Brain microvascular endothelial cell (primary cell): ENCODE results near the gene SLC25A46.

ENCODE experiments used
- DNase-seq: peaks from one replicate; pipeline ENCODE4 v3.0.0-alpha.2; 2020
- H3K27ac ChIP-seq: fragments of 250-450 bp; sonication (Bioruptor Pico); 2 replicates; pipeline ENCODE4 v1.5.1; 2020; ENCODE audit warnings: mild to moderate bottlenecking, moderate library complexity
- H3K27me3 ChIP-seq: fragments of 250-450 bp; sonication (Bioruptor Pico); replicated peaks from 2 replicates; pipeline ENCODE4 v1.5.1; 2020; ENCODE audit warnings: mild to moderate bottlenecking
- H3K36me3 ChIP-seq: fragments of 250-450 bp; sonication (Bioruptor Pico); replicated peaks from 2 replicates; pipeline ENCODE4 v1.5.1; 2020; ENCODE audit warnings: mild to moderate bottlenecking
- H3K4me3 ChIP-seq: 2 replicates; pipeline ENCODE4 v1.5.1; 2011; ENCODE audit warnings: low read depth, mild to moderate bottlenecking, control low read depth, low read length, moderate library complexity
- in situ Hi-C: cut with HindIII; loops from 2 replicates; pipeline ENCODE4 v1.10.0; 2017; ENCODE audit warnings: low sequenced_read_pairs, low pct_ligation_motif_present
- TF ChIP-seq, protein P1 (sequence below): IDR thresholded peaks from 2 replicates; pipeline ENCODE4 v1.5.1; 2011; ENCODE audit warnings: low read depth, mild to moderate bottlenecking, moderate library complexity, low read length, control low read depth, inconsistent platforms; ENCODE audit errors: missing control alignments

The SLC25A46 gene

DNA sequence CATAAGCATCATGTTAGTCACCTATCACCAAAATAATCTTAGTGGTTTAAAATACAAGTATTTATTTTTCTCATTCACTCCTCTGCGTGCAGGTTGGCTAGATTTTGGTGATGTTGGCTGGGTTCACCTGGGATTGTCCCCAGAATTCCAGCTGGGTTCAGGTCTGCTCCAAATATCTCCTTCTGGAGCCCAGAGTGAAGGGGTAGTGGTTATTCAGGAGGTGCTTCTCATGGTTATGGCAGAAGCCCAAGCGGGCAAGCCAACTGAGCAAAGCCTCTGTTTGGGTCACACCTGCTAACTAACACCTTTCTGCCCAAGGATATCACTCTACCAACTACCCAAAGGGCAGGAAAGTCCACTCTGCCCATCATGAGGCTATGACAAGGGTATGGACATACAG, 4.7 kb upstream of the SLC25A46 start:
- no peak overlapping the region for H3K27ac ChIP-seq
- TF ChIP-seq, protein P1, sequence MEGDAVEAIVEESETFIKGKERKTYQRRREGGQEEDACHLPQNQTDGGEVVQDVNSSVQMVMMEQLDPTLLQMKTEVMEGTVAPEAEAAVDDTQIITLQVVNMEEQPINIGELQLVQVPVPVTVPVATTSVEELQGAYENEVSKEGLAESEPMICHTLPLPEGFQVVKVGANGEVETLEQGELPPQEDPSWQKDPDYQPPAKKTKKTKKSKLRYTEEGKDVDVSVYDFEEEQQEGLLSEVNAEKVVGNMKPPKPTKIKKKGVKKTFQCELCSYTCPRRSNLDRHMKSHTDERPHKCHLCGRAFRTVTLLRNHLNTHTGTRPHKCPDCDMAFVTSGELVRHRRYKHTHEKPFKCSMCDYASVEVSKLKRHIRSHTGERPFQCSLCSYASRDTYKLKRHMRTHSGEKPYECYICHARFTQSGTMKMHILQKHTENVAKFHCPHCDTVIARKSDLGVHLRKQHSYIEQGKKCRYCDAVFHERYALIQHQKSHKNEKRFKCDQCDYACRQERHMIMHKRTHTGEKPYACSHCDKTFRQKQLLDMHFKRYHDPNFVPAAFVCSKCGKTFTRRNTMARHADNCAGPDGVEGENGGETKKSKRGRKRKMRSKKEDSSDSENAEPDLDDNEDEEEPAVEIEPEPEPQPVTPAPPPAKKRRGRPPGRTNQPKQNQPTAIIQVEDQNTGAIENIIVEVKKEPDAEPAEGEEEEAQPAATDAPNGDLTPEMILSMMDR: no peak
- H3K27me3 ChIP-seq: no peaks in the 10 kb centered on the region
- no peak for DNase-seq
- in situ Hi-C loops: no loop called here
- no peaks in the 10 kb centered on the region for H3K36me3 ChIP-seq
- H3K4me3 ChIP-seq: no peak overlapping the region

DNA sequence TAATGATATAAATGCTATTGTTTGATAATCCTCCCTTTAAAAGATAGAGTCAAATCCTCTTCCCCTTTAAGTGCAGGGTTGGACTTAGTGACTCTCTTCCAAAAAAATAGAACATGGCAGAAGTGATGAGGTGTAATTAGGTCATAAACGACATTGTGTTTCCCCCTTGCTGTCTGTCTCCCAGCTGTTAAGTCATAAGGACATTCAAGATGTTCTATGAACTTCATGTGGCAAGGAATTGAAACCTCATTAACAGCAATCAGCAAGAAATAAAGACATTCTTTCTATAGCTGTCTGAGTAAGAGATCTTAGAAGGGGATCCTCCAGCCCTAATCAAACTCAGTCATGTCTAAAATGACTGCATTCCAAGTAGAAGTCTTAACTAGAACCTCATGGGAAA, 3.3 kb upstream of the SLC25A46 start:
- Histone ChIP-seq H3K27me3 (no peaks in the 10 kb centered on the region), H3K27ac (no peak overlapping the region), H3K4me3 (no peak overlapping the region), H3K36me3 (no peaks in the 10 kb centered on the region)
- TF ChIP-seq, protein P1: no peak
- in situ Hi-C loops: no loop called here
- no peak for DNase-seq

- Histone ChIP-seq H3K27me3 (no peaks in the 10 kb centered on the region), H3K36me3 (no peaks in the 10 kb centered on the region), H3K27ac (no peak overlapping the region), H3K4me3 (no peak overlapping the region)
- in situ Hi-C loops: no loop called here
- no peak for DNase-seq
- TF ChIP-seq, protein P1: no peak
These were observed 2.1 kb upstream of the SLC25A46 start for GRCh38 chr5:110736753-110737152.

DNA sequence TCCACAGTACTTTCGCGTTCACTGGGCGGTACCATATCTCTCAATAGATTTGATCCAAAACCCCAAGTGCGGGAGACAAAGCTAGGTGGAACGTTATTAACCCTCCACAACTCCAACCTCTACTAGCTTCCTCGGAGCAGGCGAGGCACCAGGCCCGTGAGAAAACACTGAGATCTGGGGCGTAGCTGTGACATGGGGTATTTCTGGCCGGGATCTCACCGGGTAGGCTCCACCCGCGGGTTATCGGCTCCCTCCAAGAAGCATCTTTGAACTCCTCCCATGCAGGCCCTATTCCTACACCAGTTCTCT, 350 bp upstream of the SLC25A46 start:
- no peak for DNase-seq
- Histone ChIP-seq H3K27ac (peak overlapping the region; percentile 69), H3K4me3 (peak overlapping the region; percentile 95), H3K27me3 (no peaks in the 10 kb centered on the region), H3K36me3 (no peaks in the 10 kb centered on the region)
- TF ChIP-seq, protein P1: no peak
- in situ Hi-C loops: no loop called here

GRCh38 chr5:110751902-110752762, 13.3 kb downstream of the SLC25A46 start:
- H3K4me3 ChIP-seq: no peak overlapping the region
- TF ChIP-seq, protein P1: no peak
- no peak overlapping the region for H3K27ac ChIP-seq
- DNase-seq: no peak
- in situ Hi-C loops: no loop called here
- H3K36me3 ChIP-seq: peaks cover 11% of the 10 kb centered on the region
- no peaks in the 10 kb centered on the region for H3K27me3 ChIP-seq

GRCh38 chr5:110752953-110753352, 14.1 kb downstream of the SLC25A46 start:
- TF ChIP-seq, protein P1: no peak
- Histone ChIP-seq H3K36me3 (peaks cover 9% of the 10 kb centered on the region), H3K27ac (no peak overlapping the region)

More at GRCh38 chr5:110752953-110753352, 14.1 kb downstream of the SLC25A46 start:
- H3K4me3 ChIP-seq: no peak overlapping the region
- no peaks in the 10 kb centered on the region for H3K27me3 ChIP-seq
- no peak for DNase-seq
- in situ Hi-C loops: no loop called here
